Activated naive CD4-positive, alpha-beta T cell treated with anti-CD3 and anti-CD28 coated beads for 36 hours (primary cell): Measurements from ENCODE around the gene SS18. TPM values are rescaled to one million over a fixed set of nuclear protein-coding genes. Genes with fewer than 3 reads are reported as not detected.
A peak's percentile ranks its signal among the peaks of the same experiment; 100 is the strongest.
"Not testable (repeated sequence)": the region's sequence is repeated elsewhere in the genome, so short reads cannot be mapped to it uniquely, and the experiment has no call there.

Experiments used
- CTCF ChIA-PET: fragments of 350-600 bp; sonication (Branson Sonifier 250); formaldehyde crosslinking; loops from one replicate; lab custom pipeline; 2021; ENCODE audit warnings: antibody characterized with exemption; lab: Charles Lee
- DNase-seq: peaks from one replicate; pipeline ENCODE4 v3.0.0-alpha.2; 2020
- H3K27ac Mint-ChIP-seq: one replicate; pipeline ENCODE4 v1.8.0; 2021; ENCODE audit warnings: mild to moderate bottlenecking, mixed read lengths
- H3K27me3 Mint-ChIP-seq: one replicate; pipeline ENCODE4 v1.8.0; 2021; ENCODE audit warnings: low read depth, mixed read lengths
- H3K36me3 Mint-ChIP-seq: one replicate; pipeline ENCODE4 v1.8.0; 2021; ENCODE audit warnings: low read depth, mixed read lengths
- H3K4me1 Mint-ChIP-seq: one replicate; pipeline ENCODE4 v1.8.0; 2021; ENCODE audit warnings: low read depth, mixed read lengths
- H3K4me3 Mint-ChIP-seq: one replicate; pipeline ENCODE4 v1.8.0; 2021; ENCODE audit warnings: mild to moderate bottlenecking, moderate library complexity, mixed read lengths
- H3K9me3 Mint-ChIP-seq: one replicate; pipeline ENCODE4 v1.8.0; 2021; ENCODE audit warnings: mixed read lengths
- intact Hi-C: fragments of 100-400 bp; cut with micrococcal nuclease; formaldehyde crosslinking; loops from one replicate; pipeline ENCODE4 v1.15.1; 2023
- total RNA-seq, 2 experiments: library from RNA; stranded (reverse); gene quantifications; one replicate each; pipeline ENCODE4 v1.2.3, GENCODE V29; 2021

Gene SS18
- 10 to 100 TPM; 42.2 to 42.9 TPM for total RNA-seq

- CTCF ChIA-PET, result no interaction called here
- peaks cover 12% of the 10 kb centered on the region for H3K36me3 Mint-ChIP-seq
- no peaks in the 10 kb centered on the region for H3K27me3 Mint-ChIP-seq
Measured at GRCh38 chr18:26090130-26091046, at the start of gene SS18. Gene SS18 (minus strand): TSS chr18:26090613. CDS start chr18:26090569, 44 bp downstream.

DNA sequence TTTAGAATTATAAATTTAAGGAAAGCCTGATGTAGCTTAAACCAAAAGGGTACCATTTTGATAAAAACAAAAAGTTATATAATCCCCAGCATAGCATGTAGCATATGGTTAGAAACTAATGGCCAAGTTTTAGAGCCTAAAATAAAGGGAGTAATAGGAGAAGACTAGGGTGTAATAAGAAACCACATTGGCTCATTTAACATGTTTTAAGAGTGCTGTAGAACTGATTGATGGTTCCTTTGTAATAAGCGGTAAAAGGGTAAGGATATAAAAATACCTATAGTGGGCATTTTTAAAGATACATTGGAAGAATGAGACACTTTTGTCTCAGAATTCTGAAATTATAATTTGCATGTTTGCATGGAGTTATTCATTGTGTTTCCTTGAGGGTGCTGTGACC lies 45.1 kb upstream of the SS18 start:
- CTCF ChIA-PET, result no interaction called here
- H3K27ac Mint-ChIP-seq, result no peak overlapping the region
- no peak overlapping the region for H3K4me3 Mint-ChIP-seq
- H3K27me3 Mint-ChIP-seq, result no peaks in the 10 kb centered on the region
- H3K9me3 Mint-ChIP-seq, result no peaks in the 10 kb centered on the region
- DNase-seq, result no peak
- intact Hi-C loops, result no loop called here
- H3K36me3 Mint-ChIP-seq, result no peaks in the 10 kb centered on the region
- H3K4me1 Mint-ChIP-seq, result no peaks in the 10 kb centered on the region

More at GRCh38 chr18:26090130-26091046, at the start of gene SS18:
- peak; percentile 95 for DNase-seq
- Mint-ChIP-seq H3K9me3 (no peaks in the 10 kb centered on the region), H3K4me1 (peaks cover 32% of the 10 kb centered on the region), H3K27ac (peak within 1 kb of the TSS; percentile 98), H3K4me3 (peak within 1 kb of the TSS; percentile 93)
- intact Hi-C loops, result loop anchor here (1.0 to 5.0 kb wide), 8 partner anchors 43 to 738 kb away; partner anchors contain the start of genes KCTD1, PSMA8, TAF4B and ZNF521

- intact Hi-C loops, result loop anchor here (5.0 kb wide), 1 partner anchor 93 kb away; the partner anchor contains the start of gene TAF4B
- Mint-ChIP-seq H3K27me3 (no peaks in the 10 kb centered on the region), H3K4me3 (peak overlapping the region; percentile 70), H3K36me3 (no peaks in the 10 kb centered on the region), H3K4me1 (no peaks in the 10 kb centered on the region), H3K9me3 (no peaks in the 10 kb centered on the region), H3K27ac (peak overlapping the region; percentile 79)
- DNase-seq, result peak; percentile 11
- CTCF ChIA-PET, result interaction anchor here (0.7 kb wide), 1 partner anchor 336 kb away, joined by 3 read pairs; no protein-coding TSS in a partner anchor
Measured at GRCh38 chr18:26134107-26134506, 43.7 kb upstream of the SS18 start.

- DNase-seq, result peak; percentile 68
- Mint-ChIP-seq H3K4me1 (no peaks in the 10 kb centered on the region), H3K27ac (peak within 1 kb of the TSS; percentile 79), H3K9me3 (no peaks in the 10 kb centered on the region), H3K36me3 (no peaks in the 10 kb centered on the region), H3K4me3 (peak within 1 kb of the TSS; percentile 70), H3K27me3 (no peaks in the 10 kb centered on the region)
- intact Hi-C loops, result loop anchor here (1.0 to 5.0 kb wide), 2 partner anchors 43 to 94 kb away; partner anchors contain the start of genes SS18 and TAF4B
- CTCF ChIA-PET, result interaction anchor here (0.6 kb wide), 1 partner anchor 70 kb away, joined by 6 read pairs; no protein-coding TSS in a partner anchor
Measured at GRCh38 chr18:26133652-26134051, 43.2 kb upstream of the SS18 start, which contains the start of gene PSMA8. Gene PSMA8 (plus strand): TSS chr18:26133869. CDS start chr18:26133966, 97 bp downstream.

DNA sequence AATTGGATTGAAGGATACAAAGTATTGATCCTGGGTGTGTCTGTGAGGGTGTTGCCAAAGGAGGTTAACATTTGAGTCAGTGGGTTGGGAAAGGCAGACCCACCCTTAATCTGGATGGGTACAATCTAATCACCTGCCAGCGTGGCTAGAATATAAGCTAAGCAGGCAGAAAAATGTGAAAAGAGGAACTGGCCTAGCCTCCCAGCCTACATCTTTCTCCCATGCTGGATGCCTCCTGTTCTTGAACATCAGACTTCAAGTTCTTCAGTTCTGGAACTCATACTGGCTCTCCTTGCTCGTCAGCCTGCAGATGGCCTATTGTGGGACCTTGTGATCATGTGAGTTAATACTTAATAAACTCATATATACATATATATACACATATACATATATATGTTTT lies 37.8 kb upstream of the SS18 start:
- H3K36me3 Mint-ChIP-seq, H3K4me3 Mint-ChIP-seq, H3K27me3 Mint-ChIP-seq, DNase-seq, H3K9me3 Mint-ChIP-seq, H3K4me1 Mint-ChIP-seq, CTCF ChIA-PET, H3K27ac Mint-ChIP-seq, intact Hi-C loops: not testable (repeated sequence)

DNA sequence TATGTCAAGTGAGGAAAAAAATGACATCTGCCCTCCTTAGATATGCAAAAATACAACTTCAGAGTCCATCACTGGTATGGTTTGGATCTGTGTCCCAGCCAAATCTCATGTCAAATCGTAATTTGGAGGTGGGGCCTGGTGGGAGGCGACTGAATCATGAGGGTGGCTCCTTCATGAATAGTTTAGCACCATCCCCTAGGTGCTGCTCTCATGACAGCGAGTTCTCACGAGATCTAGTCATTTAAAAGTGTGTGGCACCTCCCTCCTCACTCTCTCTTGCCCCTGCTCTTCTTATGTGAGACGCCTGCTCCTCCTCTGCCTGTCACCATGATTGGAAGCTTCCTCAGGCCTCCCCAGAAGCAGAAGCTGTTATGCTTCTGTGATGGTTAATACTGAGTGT lies 37.4 kb upstream of the SS18 start:
- peaks cover 2% of the 10 kb centered on the region for H3K4me1 Mint-ChIP-seq
- H3K27me3 Mint-ChIP-seq, result no peaks in the 10 kb centered on the region
- H3K9me3 Mint-ChIP-seq, result peaks cover 7% of the 10 kb centered on the region
- CTCF ChIA-PET, result no interaction called here
- H3K27ac Mint-ChIP-seq, result no peak overlapping the region
- H3K4me3 Mint-ChIP-seq, result no peak overlapping the region
- no peaks in the 10 kb centered on the region for H3K36me3 Mint-ChIP-seq
- intact Hi-C loops, result no loop called here
- DNase-seq, result no peak

DNA sequence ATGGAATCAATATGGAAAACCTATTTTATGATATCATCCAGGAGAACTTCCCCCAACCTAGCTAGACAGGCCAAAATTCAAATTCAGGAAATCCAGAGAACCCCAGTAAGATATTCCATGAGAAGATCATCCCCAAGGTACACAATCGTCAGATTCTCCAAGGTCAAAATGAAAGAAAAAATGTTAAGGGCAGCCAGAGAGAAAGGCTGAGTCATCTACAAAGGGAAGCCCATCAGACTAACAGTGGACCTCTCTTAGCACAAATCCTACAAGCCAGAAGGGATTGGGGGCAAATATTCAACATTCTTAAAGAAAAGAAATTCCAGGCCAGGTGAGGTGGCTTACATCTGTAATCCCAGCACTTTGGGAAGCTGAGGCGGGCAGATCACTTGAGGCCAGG lies 31.6 kb upstream of the SS18 start:
- intact Hi-C loops, H3K4me3 Mint-ChIP-seq, DNase-seq, H3K27me3 Mint-ChIP-seq, H3K4me1 Mint-ChIP-seq, CTCF ChIA-PET, H3K27ac Mint-ChIP-seq, H3K36me3 Mint-ChIP-seq: not testable (repeated sequence)
- peaks cover 10% of the 10 kb centered on the region for H3K9me3 Mint-ChIP-seq

GRCh38 chr18:26121476-26121875 lies 31.1 kb upstream of the SS18 start:
- H3K27ac Mint-ChIP-seq, result no peak overlapping the region
- H3K4me1 Mint-ChIP-seq, result peaks cover 2% of the 10 kb centered on the region
- no peak overlapping the region for H3K4me3 Mint-ChIP-seq
- CTCF ChIA-PET, result no interaction called here
- intact Hi-C loops, result no loop called here
- peaks cover 10% of the 10 kb centered on the region for H3K9me3 Mint-ChIP-seq
- H3K27me3 Mint-ChIP-seq, result no peaks in the 10 kb centered on the region
- H3K36me3 Mint-ChIP-seq, result no peaks in the 10 kb centered on the region
- DNase-seq, result no peak

- Mint-ChIP-seq H3K4me1 (no peaks in the 10 kb centered on the region), H3K27me3 (no peaks in the 10 kb centered on the region), H3K4me3 (no peak overlapping the region), H3K27ac (no peak overlapping the region), H3K36me3 (no peaks in the 10 kb centered on the region), H3K9me3 (peaks cover 10% of the 10 kb centered on the region)
- DNase-seq, result no peak
- intact Hi-C loops, result no loop called here
- CTCF ChIA-PET, result no interaction called here
Measured at GRCh38 chr18:26119246-26119645, 28.8 kb upstream of the SS18 start.

DNA sequence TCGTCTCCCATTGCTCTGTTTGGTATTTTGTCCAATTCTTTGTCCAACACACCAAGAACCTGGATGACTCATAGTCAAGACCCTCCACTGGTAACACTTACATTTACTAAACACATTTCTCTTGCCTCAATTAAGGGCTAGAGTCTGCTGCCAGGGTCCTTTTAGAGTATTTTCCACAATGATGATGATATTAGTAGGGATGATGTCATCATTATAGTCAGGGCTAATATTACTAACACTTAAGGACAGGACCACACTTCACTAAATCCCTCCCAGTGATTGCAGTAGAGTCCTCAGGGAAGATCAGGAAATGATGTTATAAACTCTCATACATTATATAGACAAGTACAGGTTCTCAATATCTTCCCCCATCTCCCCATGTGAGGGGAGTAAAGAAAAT lies 13.6 kb upstream of the SS18 start:
- no peaks in the 10 kb centered on the region for H3K4me1 Mint-ChIP-seq

DNA sequence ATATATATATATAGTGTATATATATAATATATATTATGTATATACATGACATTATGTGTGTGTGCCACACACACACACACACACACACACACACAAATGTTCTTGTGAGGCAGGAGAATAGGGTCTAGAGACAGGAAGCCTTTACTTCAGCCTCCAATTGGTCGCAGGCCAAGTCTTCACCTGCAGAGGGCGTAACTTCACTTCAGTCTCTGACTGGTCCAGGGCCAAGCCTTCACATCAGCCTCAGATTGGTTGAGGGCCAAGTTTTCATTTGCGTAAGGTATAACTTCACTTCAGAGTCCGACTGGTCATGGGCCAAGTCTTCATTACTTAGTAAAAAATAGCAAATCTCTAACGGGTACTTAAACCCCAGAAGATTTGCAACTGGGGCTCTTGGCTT lies 13.2 kb upstream of the SS18 start:
- Mint-ChIP-seq H3K9me3 (no peaks in the 10 kb centered on the region), H3K4me1 (no peaks in the 10 kb centered on the region), H3K27me3 (no peaks in the 10 kb centered on the region), H3K27ac (no peak overlapping the region), H3K4me3 (no peak overlapping the region), H3K36me3 (no peaks in the 10 kb centered on the region)
- CTCF ChIA-PET, result interaction anchor here (0.7 to 2.1 kb wide), 6 partner anchors 10 to 244 kb away, joined by 3 to 9 read pairs (median 4); no protein-coding TSS in a partner anchor
- peak; percentile 79 for DNase-seq
- intact Hi-C loops, result loop anchor here (1.0 to 5.0 kb wide), 3 partner anchors 56 to 544 kb away; no protein-coding TSS in a partner anchor

More for the DNA sequence above, 13.6 kb upstream of the SS18 start:
- Mint-ChIP-seq H3K9me3 (no peaks in the 10 kb centered on the region), H3K27me3 (no peaks in the 10 kb centered on the region), H3K27ac (no peak overlapping the region), H3K36me3 (no peaks in the 10 kb centered on the region), H3K4me3 (no peak overlapping the region)
- DNase-seq, result no peak
- CTCF ChIA-PET, result interaction anchor here (0.6 to 0.7 kb wide), 2 partner anchors 56 to 105 kb away, joined by 3 to 5 read pairs; no protein-coding TSS in a partner anchor
- intact Hi-C loops, result loop anchor here (5.0 kb wide), 2 partner anchors 233 to 543 kb away; no protein-coding TSS in a partner anchor

- Mint-ChIP-seq H3K4me1 (no peaks in the 10 kb centered on the region), H3K27me3 (no peaks in the 10 kb centered on the region), H3K27ac (no peak overlapping the region), H3K9me3 (peaks cover 1% of the 10 kb centered on the region), H3K4me3 (no peak overlapping the region), H3K36me3 (no peaks in the 10 kb centered on the region)
- intact Hi-C loops, result no loop called here
- DNase-seq, result no peak
- CTCF ChIA-PET, result interaction anchor here (0.6 kb wide), 1 partner anchor 11 kb away, joined by 3 read pairs; no protein-coding TSS in a partner anchor
Measured at GRCh38 chr18:26097563-26097962, 7.2 kb upstream of the SS18 start.
